NCI-H345 (cell line): ENCODE data around the gene MUC2.

Experiments
- DNase-seq: peaks from one replicate; lab custom pipeline; 2025; lab: John Stamatoyannopoulos, UW

MUC2 gene

GRCh38 chr11:1036931-1037330 is 37.7 kb upstream of the MUC2 start:
- DNase-seq, result no peak

GRCh38 chr11:1037506-1038055 is 37.1 kb upstream of the MUC2 start:
- DNase-seq, result no peak

GRCh38 chr11:1038361-1038760 is 36.3 kb upstream of the MUC2 start:
- DNase-seq, result no peak

GRCh38 chr11:1038921-1039320 is 35.8 kb upstream of the MUC2 start:
- DNase-seq, result no peak

GRCh38 chr11:1039481-1040427 is 34.9 kb upstream of the MUC2 start:
- DNase-seq, result no peak

- no peak for DNase-seq
Observed at GRCh38 chr11:1040428-1041148, 34.1 kb upstream of the MUC2 start.

- no peak for DNase-seq
Observed at GRCh38 chr11:1041149-1041467, 33.6 kb upstream of the MUC2 start.

- DNase-seq, result no peak
Observed at GRCh38 chr11:1041471-1041870, 33.2 kb upstream of the MUC2 start.

GRCh38 chr11:1041936-1042608 is 32.6 kb upstream of the MUC2 start:
- DNase-seq, result no peak

GRCh38 chr11:1042626-1043562 is 31.8 kb upstream of the MUC2 start:
- no peak for DNase-seq

- no peak for DNase-seq
Observed at GRCh38 chr11:1043563-1044096, 31.0 kb upstream of the MUC2 start.

GRCh38 chr11:1044160-1044559 is 30.5 kb upstream of the MUC2 start:
- DNase-seq, result no peak

GRCh38 chr11:1047595-1048156 is 27.0 kb upstream of the MUC2 start:
- no peak for DNase-seq

- DNase-seq, result no peak
Observed at GRCh38 chr11:1048375-1049070, 26.2 kb upstream of the MUC2 start.

- DNase-seq, result no peak
Observed at GRCh38 chr11:1049071-1049405, 25.6 kb upstream of the MUC2 start.

GRCh38 chr11:1049431-1049891 is 25.2 kb upstream of the MUC2 start:
- peak; percentile 54 for DNase-seq

- no peak for DNase-seq
Observed at GRCh38 chr11:1049911-1050580, 24.6 kb upstream of the MUC2 start.

GRCh38 chr11:1050581-1051355 is 23.9 kb upstream of the MUC2 start:
- DNase-seq, result peak; percentile 83
